Measurements from ENCODE around the gene LINS1. TPM values are rescaled to one million over a fixed set of nuclear protein-coding genes. Genes with fewer than 3 reads are reported as not detected.
A peak's percentile ranks its signal among the peaks of the same experiment; 100 is the strongest.

Gene LINS1
- total RNA-seq (10 to 100 TPM; 29.6 to 31.0 TPM), polyA plus RNA-seq (46.1 TPM)

DNA sequence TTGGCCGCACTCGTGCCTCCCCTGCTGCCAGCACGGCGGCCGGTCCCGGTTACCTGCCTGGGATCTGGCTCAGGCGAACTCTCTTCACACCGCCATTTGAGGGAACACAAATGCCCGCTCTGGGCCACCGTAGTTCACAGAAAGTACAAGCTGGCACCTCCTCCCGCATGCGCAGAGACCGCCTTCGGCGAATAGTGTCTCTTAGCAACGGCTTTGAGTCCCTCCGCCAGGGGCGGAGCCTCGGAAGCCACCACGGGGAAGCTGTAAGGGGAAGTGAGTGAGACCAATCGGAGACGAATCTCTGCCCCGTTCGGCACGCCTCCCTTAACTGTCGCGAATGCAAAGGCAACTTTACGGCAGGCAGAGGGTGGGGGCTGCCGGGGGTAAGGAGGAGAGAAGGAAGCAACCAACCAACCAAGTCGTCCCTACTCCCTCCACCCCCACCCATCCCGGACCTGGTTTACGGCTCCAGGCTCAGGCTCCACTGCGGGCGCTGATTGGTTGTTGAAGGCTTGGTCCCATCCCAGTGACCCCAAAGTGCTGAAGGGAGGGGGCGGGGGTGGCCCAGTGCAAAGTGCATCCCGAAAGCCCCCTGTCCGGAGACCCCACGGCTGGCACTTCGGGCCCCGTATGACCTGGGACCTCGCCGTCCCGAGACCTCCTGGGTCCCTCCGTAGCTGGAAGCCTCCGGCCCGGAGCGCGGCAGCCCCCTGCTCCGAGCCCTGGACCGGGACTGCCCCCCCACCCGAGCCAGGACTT lies at the start of gene LINS1, which contains the start of gene ASB7:
Gene LINS1 (minus strand): TSS at position 121 of the 759 bp plus-strand sequence. CDS start 21,342 bp downstream, outside the sequence.
Gene ASB7 (plus strand): TSS at position 526 of the 759 bp plus-strand sequence. CDS start 9,628 bp downstream, outside the sequence.
- H3K27me3 ChIP-seq (ENCODE audit: insufficient read depth, low read length, poor library complexity, severe bottlenecking): no peaks in the 10 kb centered on the region
- peak; percentile 100 for DNase-seq
- no peaks in the 10 kb centered on the region for H3K36me3 ChIP-seq (ENCODE audit: insufficient read depth, low read length)
- H3K27ac ChIP-seq (ENCODE audit: low read depth, low read length): peak within 1 kb of the TSS; percentile 87
- Mint-ChIP-seq H3K27me3 (no peaks in the 10 kb centered on the region), H3K4me3 (no peak within 1 kb of the TSS), H3K4me1 (peaks cover 39 to 60% (median 59%) of the 10 kb centered on the region in 3 donors), H3K9me3 (no peaks in the 10 kb centered on the region), H3K27ac (peak within 1 kb of the TSS in 7 of 8 donors; percentile 84 to 96 (median 95)), H3K36me3 (peaks cover 0 to 37% (median 8%) of the 10 kb centered on the region in 3 donors)
- CTCF ChIA-PET: interaction anchor here (0.7 to 4.3 kb wide), 5 partner anchors 23 to 272 kb away, joined by 3 to 24 read pairs (median 4); partner anchors contain the start of gene ADAMTS17
- H3K4me3 ChIP-seq (ENCODE audit: low read length): peak within 1 kb of the TSS; percentile 96
- H3K4me1 ChIP-seq (ENCODE audit: insufficient read depth, low read length): peaks cover 65% of the 10 kb centered on the region
- H3K9me3 ChIP-seq (ENCODE audit: low read length): no peaks in the 10 kb centered on the region
- POLR2A ChIA-PET: interaction anchor here (0.6 to 0.8 kb wide), 2 partner anchors 676 to 1494 kb away, joined by 3 to 4 read pairs; no protein-coding TSS in a partner anchor

DNA sequence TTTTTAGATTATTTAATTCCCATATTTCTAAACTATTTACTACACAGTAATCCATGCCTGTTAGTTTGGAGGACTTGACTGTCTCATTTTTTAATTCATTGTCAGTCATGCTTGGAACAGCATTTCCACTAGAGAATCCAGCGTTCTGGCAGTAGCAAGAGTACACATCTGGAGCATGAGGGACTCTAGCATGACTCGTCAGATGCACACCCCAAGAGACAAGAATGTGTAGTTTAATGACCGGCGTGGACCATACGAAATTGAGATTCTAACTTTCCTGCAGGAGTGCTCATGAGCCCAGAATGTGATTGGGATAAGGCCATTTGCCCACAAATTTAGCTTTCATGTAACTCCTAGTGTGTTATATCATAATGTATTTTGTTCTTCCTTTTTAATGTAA lies 49.3 kb upstream of the LINS1 start:
- ChIA-PET CTCF (no interaction called here), POLR2A (no interaction called here)
- H3K9me3 ChIP-seq (ENCODE audit: low read length): no peaks in the 10 kb centered on the region
- no peaks in the 10 kb centered on the region for H3K27me3 ChIP-seq (ENCODE audit: insufficient read depth, low read length, poor library complexity, severe bottlenecking)
- H3K27me3 Mint-ChIP-seq: no peaks in the 10 kb centered on the region
- H3K27ac ChIP-seq (ENCODE audit: low read depth, low read length): no peak overlapping the region
- no peaks in the 10 kb centered on the region for H3K9me3 Mint-ChIP-seq
- no peak overlapping the region for H3K4me3 Mint-ChIP-seq
- peaks cover 0 to 40% (median 11%) of the 10 kb centered on the region in 3 donors for H3K36me3 Mint-ChIP-seq
- H3K4me1 Mint-ChIP-seq: peaks cover 3 to 5% (median 3%) of the 10 kb centered on the region in 3 donors
- H3K4me1 ChIP-seq (ENCODE audit: insufficient read depth, low read length): no peaks in the 10 kb centered on the region
- no peak for DNase-seq
- no peak overlapping the region for H3K4me3 ChIP-seq (ENCODE audit: low read length)
- H3K27ac Mint-ChIP-seq: no peak overlapping the region
- no peaks in the 10 kb centered on the region for H3K36me3 ChIP-seq (ENCODE audit: insufficient read depth, low read length)

- POLR2A ChIA-PET: no interaction called here
Observed at GRCh38 chr15:100650685-100651084, 48.7 kb upstream of the LINS1 start.

GRCh38 chr15:100648951-100649350 lies 47.0 kb upstream of the LINS1 start:
- Mint-ChIP-seq H3K36me3 (peaks cover 0 to 40% (median 11%) of the 10 kb centered on the region in 3 donors), H3K9me3 (no peaks in the 10 kb centered on the region), H3K27me3 (no peaks in the 10 kb centered on the region), H3K4me1 (peaks cover 12 to 19% (median 14%) of the 10 kb centered on the region in 3 donors), H3K4me3 (no peak overlapping the region), H3K27ac (no peak overlapping the region)
- POLR2A ChIA-PET: no interaction called here
- H3K4me3 ChIP-seq (ENCODE audit: low read length): no peak overlapping the region
- H3K27ac ChIP-seq (ENCODE audit: low read depth, low read length): no peak overlapping the region
- no peaks in the 10 kb centered on the region for H3K4me1 ChIP-seq (ENCODE audit: insufficient read depth, low read length)
- CTCF ChIA-PET: no interaction called here
- no peaks in the 10 kb centered on the region for H3K27me3 ChIP-seq (ENCODE audit: insufficient read depth, low read length, poor library complexity, severe bottlenecking)
- H3K36me3 ChIP-seq (ENCODE audit: insufficient read depth, low read length): no peaks in the 10 kb centered on the region
- DNase-seq: no peak
- H3K9me3 ChIP-seq (ENCODE audit: low read length): no peaks in the 10 kb centered on the region

More at GRCh38 chr15:100650685-100651084, 48.7 kb upstream of the LINS1 start:
- CTCF ChIA-PET: no interaction called here
- Mint-ChIP-seq H3K27ac (no peak overlapping the region), H3K36me3 (peaks cover 0 to 40% (median 11%) of the 10 kb centered on the region in 3 donors), H3K4me1 (peaks cover 7 to 9% (median 8%) of the 10 kb centered on the region in 3 donors), H3K27me3 (no peaks in the 10 kb centered on the region), H3K9me3 (no peaks in the 10 kb centered on the region), H3K4me3 (no peak overlapping the region)
- no peaks in the 10 kb centered on the region for H3K9me3 ChIP-seq (ENCODE audit: low read length)
- no peak overlapping the region for H3K4me3 ChIP-seq (ENCODE audit: low read length)
- no peak for DNase-seq
- no peak overlapping the region for H3K27ac ChIP-seq (ENCODE audit: low read depth, low read length)
- no peaks in the 10 kb centered on the region for H3K4me1 ChIP-seq (ENCODE audit: insufficient read depth, low read length)
- H3K27me3 ChIP-seq (ENCODE audit: insufficient read depth, low read length, poor library complexity, severe bottlenecking): no peaks in the 10 kb centered on the region
- H3K36me3 ChIP-seq (ENCODE audit: insufficient read depth, low read length): no peaks in the 10 kb centered on the region

GRCh38 chr15:100645671-100646070 lies 43.7 kb upstream of the LINS1 start:
- POLR2A ChIA-PET: no interaction called here

GRCh38 chr15:100642950-100643338 lies 41.0 kb upstream of the LINS1 start:
- ChIA-PET CTCF (interaction anchor here (1.3 kb wide), 1 partner anchor 230 kb away, joined by 3 read pairs; no protein-coding TSS in a partner anchor), POLR2A (no interaction called here)
- Mint-ChIP-seq H3K4me3 (no peak overlapping the region), H3K27ac (peak overlapping the region in 1 of 8 donors; percentile 91), H3K36me3 (peaks cover 0 to 7% (median 3%) of the 10 kb centered on the region in 3 donors), H3K9me3 (no peaks in the 10 kb centered on the region), H3K27me3 (no peaks in the 10 kb centered on the region), H3K4me1 (peaks cover 45 to 63% (median 62%) of the 10 kb centered on the region in 3 donors)
- no peaks in the 10 kb centered on the region for H3K36me3 ChIP-seq (ENCODE audit: insufficient read depth, low read length)
- no peaks in the 10 kb centered on the region for H3K9me3 ChIP-seq (ENCODE audit: low read length)
- H3K4me3 ChIP-seq (ENCODE audit: low read length): no peak overlapping the region
- DNase-seq: no peak
- H3K27ac ChIP-seq (ENCODE audit: low read depth, low read length): no peak overlapping the region
- H3K4me1 ChIP-seq (ENCODE audit: insufficient read depth, low read length): peaks cover 12% of the 10 kb centered on the region
- H3K27me3 ChIP-seq (ENCODE audit: insufficient read depth, low read length, poor library complexity, severe bottlenecking): no peaks in the 10 kb centered on the region

More at GRCh38 chr15:100645671-100646070, 43.7 kb upstream of the LINS1 start:
- H3K4me3 ChIP-seq (ENCODE audit: low read length): no peak overlapping the region
- H3K9me3 ChIP-seq (ENCODE audit: low read length): no peaks in the 10 kb centered on the region
- Mint-ChIP-seq H3K27ac (peak overlapping the region in 2 of 8 donors; percentile 58 to 64), H3K4me1 (peaks cover 32 to 43% (median 43%) of the 10 kb centered on the region in 3 donors), H3K36me3 (peaks cover 0 to 26% (median 5%) of the 10 kb centered on the region in 3 donors), H3K27me3 (no peaks in the 10 kb centered on the region), H3K4me3 (no peak overlapping the region), H3K9me3 (no peaks in the 10 kb centered on the region)
- H3K27ac ChIP-seq (ENCODE audit: low read depth, low read length): no peak overlapping the region
- no peaks in the 10 kb centered on the region for H3K27me3 ChIP-seq (ENCODE audit: insufficient read depth, low read length, poor library complexity, severe bottlenecking)
- no peak for DNase-seq
- no peaks in the 10 kb centered on the region for H3K36me3 ChIP-seq (ENCODE audit: insufficient read depth, low read length)
- CTCF ChIA-PET: no interaction called here
- H3K4me1 ChIP-seq (ENCODE audit: insufficient read depth, low read length): peaks cover 11% of the 10 kb centered on the region

GRCh38 chr15:100642213-100642949 lies 40.4 kb upstream of the LINS1 start:
- no peaks in the 10 kb centered on the region for H3K9me3 Mint-ChIP-seq
- H3K4me3 Mint-ChIP-seq: peak overlapping the region in 1 of 7 donors; percentile 6
- H3K27me3 Mint-ChIP-seq: no peaks in the 10 kb centered on the region
- Histone ChIP-seq H3K36me3 (ENCODE audit: insufficient read depth, low read length) (no peaks in the 10 kb centered on the region), H3K4me3 (ENCODE audit: low read length) (no peak overlapping the region), H3K27me3 (ENCODE audit: insufficient read depth, low read length, poor library complexity, severe bottlenecking) (no peaks in the 10 kb centered on the region), H3K4me1 (ENCODE audit: insufficient read depth, low read length) (peaks cover 12% of the 10 kb centered on the region), H3K27ac (ENCODE audit: low read depth, low read length) (no peak overlapping the region), H3K9me3 (ENCODE audit: low read length) (no peaks in the 10 kb centered on the region)
- H3K27ac Mint-ChIP-seq: peak overlapping the region in 2 of 8 donors; percentile 23 to 74
- ChIA-PET POLR2A (no interaction called here), CTCF (interaction anchor here (1.3 kb wide), 1 partner anchor 231 kb away, joined by 3 read pairs; no protein-coding TSS in a partner anchor)
- DNase-seq: no peak
- peaks cover 46 to 67% (median 66%) of the 10 kb centered on the region in 3 donors for H3K4me1 Mint-ChIP-seq
- H3K36me3 Mint-ChIP-seq: peaks cover 0 to 9% (median 3%) of the 10 kb centered on the region in 3 donors
